ENCODE data around the gene ZNF557.

ZNF557 gene

GRCh38 chr19:7125221-7125620, 55.7 kb downstream of the ZNF557 start:
- no peak for DNase-seq
- TF ChIP-seq CTCF (IDR thresholded peaks at IDR 0.05; ENCODE audit: low read depth, low read length), result no peak
- no peaks in the 10 kb centered on the region for H3K27me3 ChIP-seq
- peaks cover 15% of the 10 kb centered on the region for H3K36me3 ChIP-seq
- H3K9me3 ChIP-seq, result no peaks in the 10 kb centered on the region; the same call in 1 of the 2 replicates
- no peaks in the 10 kb centered on the region for H3K4me1 ChIP-seq
- H3K4me3 ChIP-seq (ENCODE audit: low read depth, low read length), result no peak overlapping the region

- Histone ChIP-seq H3K27me3 (no peaks in the 10 kb centered on the region), H3K4me3 (ENCODE audit: low read depth, low read length) (no peak overlapping the region), H3K4me1 (no peaks in the 10 kb centered on the region), H3K36me3 (peaks cover 15% of the 10 kb centered on the region), H3K9me3 (no peaks in the 10 kb centered on the region; the same call in 1 of the 2 replicates)
- no peak for TF ChIP-seq CTCF (IDR thresholded peaks at IDR 0.05; ENCODE audit: low read depth, low read length)
- no peak for DNase-seq
Observed at GRCh38 chr19:7126132-7126531, 56.6 kb downstream of the ZNF557 start.

GRCh38 chr19:7130043-7130442, 60.5 kb downstream of the ZNF557 start:
- H3K4me3 ChIP-seq (ENCODE audit: low read depth, low read length), result no peak overlapping the region
- peaks cover 11% of the 10 kb centered on the region for H3K36me3 ChIP-seq
- no peaks in the 10 kb centered on the region for H3K4me1 ChIP-seq
- H3K9me3 ChIP-seq, result no peaks in the 10 kb centered on the region; the same call in 1 of the 2 replicates
- no peaks in the 10 kb centered on the region for H3K27me3 ChIP-seq
- no peak for DNase-seq
- TF ChIP-seq CTCF (IDR thresholded peaks at IDR 0.05; ENCODE audit: low read depth, low read length), result no peak

- peaks cover 4% of the 10 kb centered on the region; the same call in 1 of the 2 replicates for H3K36me3 ChIP-seq
- no peaks in the 10 kb centered on the region for H3K4me1 ChIP-seq
- DNase-seq, result no peak
- H3K9me3 ChIP-seq, result no peaks in the 10 kb centered on the region
- H3K27me3 ChIP-seq, result no peaks in the 10 kb centered on the region
- H3K4me3 ChIP-seq (ENCODE audit: low read depth, low read length), result no peak overlapping the region
- TF ChIP-seq CTCF (IDR thresholded peaks at IDR 0.05; ENCODE audit: low read depth, low read length), result no peak
Observed at GRCh38 chr19:7132054-7132453, 62.6 kb downstream of the ZNF557 start.

GRCh38 chr19:7137120-7137519, 67.6 kb downstream of the ZNF557 start:
- Histone ChIP-seq H3K9me3 (no peaks in the 10 kb centered on the region), H3K4me3 (ENCODE audit: low read depth, low read length) (no peak overlapping the region), H3K36me3 (peaks cover 7% of the 10 kb centered on the region), H3K27me3 (no peaks in the 10 kb centered on the region), H3K4me1 (no peaks in the 10 kb centered on the region)
- no peak for DNase-seq
- TF ChIP-seq CTCF (IDR thresholded peaks at IDR 0.05; ENCODE audit: low read depth, low read length), result no peak

Measured in BE2C (cell line).